TTC549 (cell line): ENCODE measurements around the gene CTNNA3.

Experiments
- FAIRE-seq: peaks from 2 replicates; lab custom pipeline; 2012; peaks lifted over from hg19 to GRCh38; lab: Jason Lieb, UNC

The CTNNA3 gene

GRCh38 chr10:67011480-67011879 lies 684.5 kb downstream of the CTNNA3 start:
- no peak for FAIRE-seq

DNA sequence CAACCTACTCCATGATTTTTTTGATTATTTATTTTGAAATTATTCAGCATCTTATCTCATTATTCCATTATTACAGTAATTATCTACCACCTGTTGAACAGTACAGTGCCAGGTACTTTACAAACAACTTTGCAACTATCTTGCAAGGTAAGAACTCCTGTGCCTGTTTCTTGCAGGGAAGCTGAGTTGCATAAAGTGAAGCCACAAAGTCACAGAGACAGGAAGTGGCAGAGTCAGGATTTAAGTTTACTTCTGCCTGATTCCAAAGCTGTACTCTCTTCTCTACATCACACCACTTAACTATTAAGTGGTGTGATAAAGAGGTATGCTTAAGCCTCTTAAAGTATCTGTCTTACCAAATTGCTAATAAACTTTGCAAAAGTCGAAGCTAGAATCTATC lies 690.0 kb downstream of the CTNNA3 start:
- no peak for FAIRE-seq

DNA sequence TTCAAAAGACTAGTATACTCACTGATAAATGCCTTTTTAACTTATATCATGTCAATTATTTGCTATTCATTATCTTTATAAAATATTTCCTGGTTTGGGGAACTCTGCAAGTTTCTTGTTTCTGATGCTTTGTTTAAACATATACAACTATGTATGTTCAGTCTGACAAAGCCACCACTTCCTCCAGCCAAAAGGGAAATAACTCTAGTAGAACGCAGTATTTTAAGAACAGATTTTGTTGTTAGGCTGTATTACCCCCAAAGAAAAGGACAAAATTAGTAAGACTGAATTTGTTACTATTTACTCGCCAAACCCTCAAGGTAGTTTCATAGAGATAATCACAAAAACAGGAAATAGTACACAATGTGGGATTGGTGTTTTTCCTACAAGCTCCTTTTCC lies 691.3 kb downstream of the CTNNA3 start:
- FAIRE-seq = no peak

DNA sequence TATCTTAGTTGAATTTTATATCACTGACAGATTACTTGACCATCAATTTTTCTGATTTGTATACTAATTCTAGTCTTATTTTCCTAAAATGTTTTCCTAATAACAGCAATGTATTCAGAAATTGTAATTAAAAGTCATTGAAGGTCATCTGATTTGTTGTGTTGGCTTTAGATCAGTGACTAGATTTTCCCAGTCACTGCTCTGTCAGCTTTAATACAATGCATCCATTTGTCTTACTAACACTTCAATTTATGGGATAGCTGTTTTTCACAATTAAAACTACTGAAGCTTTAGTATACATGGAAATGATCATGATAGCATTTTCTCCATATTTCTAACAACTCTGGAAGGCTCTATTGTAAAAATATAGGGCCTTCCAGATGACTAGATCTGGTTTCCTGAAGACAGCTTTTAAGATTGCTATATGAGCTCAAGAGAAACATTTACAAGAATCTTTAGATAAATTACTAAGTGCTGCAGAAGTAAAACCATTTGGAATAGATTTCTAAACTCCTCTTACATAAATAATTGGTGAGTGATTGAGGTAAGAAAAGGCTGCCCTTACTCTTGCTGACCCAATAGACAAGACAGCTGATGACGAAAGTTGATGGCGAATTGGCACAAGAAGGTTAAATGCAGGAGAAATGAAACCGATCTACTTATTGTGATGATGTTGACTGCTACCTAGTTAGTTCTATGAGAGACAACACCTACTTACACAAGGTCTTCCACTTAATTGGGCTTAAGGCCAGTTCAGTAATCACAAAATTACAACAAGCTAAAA lies 696.0 kb downstream of the CTNNA3 start:
- FAIRE-seq = no peak

DNA sequence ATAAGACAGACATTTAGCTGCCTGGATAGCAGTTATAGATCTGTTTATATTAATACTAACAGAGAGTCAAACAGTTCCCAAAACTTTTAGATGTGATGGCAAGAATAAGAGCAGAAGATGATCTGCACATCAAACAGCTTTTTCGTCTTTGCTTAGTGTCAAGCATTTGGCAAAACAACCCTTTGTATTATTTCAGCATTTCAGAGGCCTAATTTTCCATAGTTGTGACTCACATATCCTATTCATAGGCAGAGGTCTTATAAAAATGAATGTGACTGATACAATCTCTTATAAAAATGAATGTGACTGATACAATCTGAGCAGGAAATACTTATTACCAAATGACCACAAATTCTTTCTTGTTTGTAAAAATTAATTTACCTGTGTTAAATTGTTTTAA lies 699.0 kb downstream of the CTNNA3 start:
- FAIRE-seq = no peak

GRCh38 chr10:66990143-66990830 lies 705.7 kb downstream of the CTNNA3 start:
- FAIRE-seq = no peak

GRCh38 chr10:66983475-66983818 lies 712.5 kb downstream of the CTNNA3 start:
- FAIRE-seq = no peak

DNA sequence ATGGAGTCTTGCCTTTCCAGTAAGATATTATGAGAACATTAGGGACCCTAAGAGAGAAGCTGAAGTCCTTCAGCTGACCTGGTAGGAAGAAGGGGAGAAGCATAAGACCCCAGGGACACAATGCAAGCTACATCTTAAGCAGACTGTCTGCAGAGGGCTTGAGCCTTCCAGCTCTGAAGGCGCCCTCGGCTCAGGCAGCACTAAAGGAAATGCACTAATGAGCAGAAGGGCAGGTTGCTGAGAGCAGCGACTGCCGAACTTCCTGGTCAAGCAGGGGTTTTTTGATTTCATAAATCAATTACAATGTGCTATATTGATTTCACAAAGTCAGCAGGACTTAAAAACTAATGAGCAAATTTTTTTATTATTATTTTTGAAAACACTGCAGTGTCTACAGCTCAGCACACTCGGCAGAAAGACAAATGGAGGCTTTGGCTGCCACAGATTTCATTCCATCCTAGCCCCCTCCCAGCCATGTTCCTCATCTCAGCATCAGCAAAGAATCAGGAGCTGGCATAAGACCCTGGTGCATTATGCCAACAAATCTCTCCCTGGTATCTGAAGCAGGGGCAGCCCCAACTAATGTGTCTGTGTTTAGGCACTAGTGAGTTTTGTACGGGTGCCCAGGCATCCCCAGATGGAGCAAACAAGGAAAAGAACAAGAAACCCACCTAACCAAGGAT lies 713.1 kb downstream of the CTNNA3 start:
- no peak for FAIRE-seq

- no peak for FAIRE-seq
Measured at GRCh38 chr10:66982053-66982420, 714.0 kb downstream of the CTNNA3 start.

DNA sequence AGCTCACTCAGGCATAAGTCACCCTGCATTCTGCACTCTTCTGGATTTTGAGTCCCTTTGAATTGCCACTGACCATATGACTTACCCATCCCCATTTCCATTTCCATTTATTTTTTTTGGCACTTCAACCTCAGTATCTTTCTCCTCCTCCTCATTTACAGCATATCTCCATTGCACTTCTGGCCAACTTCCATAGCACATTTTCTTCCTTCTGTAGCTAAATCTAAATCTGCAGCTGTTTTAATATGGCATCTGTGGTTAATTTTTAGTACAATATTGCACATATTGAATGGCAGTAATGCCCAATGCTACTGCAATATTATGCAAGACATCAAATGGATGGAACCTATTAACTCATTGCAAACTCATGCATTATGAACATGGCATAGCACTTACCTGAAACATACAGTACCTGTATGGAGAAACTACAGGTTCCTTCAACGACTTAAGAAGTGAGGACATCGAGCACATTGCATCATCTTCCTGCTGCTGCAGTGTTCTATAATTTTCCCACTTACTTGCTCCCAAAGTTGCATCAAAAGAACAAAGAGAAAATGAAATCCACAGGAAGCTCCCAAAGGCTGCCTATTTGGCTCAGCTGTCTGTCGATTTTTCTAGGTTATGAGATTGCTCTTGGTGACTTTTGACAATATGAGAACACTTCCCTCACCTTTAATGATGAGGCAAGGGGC lies 714.5 kb downstream of the CTNNA3 start:
- no peak for FAIRE-seq

DNA sequence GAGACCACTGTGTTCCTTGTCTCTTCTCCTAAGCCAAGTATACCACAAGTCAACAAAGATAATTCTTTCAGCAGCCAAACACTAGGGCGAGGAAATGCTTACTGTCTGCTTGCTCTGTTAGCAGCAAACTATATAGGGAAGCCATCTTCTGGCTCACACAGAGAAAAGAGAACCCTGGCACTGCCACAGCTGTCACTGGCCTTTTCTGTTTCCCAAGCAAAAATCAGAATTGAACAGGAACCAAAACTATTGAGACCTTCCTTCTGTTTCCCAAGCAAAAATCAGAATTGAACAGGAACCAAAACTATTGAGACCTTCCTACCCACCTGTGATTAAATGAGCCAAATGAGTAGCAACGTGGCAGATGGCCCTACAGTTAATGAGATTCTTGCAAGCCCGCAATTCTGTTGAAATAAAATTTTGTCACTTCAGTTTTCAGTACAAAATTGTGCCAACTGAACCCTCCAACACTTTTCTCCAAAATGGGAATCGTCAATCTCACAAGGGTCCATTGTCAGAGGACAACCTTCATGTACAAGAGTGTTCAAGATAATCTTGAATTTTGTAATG lies 715.7 kb downstream of the CTNNA3 start:
- no peak for FAIRE-seq

- no peak for FAIRE-seq
Measured at GRCh38 chr10:66964946-66965345, 731.0 kb downstream of the CTNNA3 start.

GRCh38 chr10:66958466-66958865 lies 737.5 kb downstream of the CTNNA3 start:
- FAIRE-seq = no peak

- no peak for FAIRE-seq
Measured at GRCh38 chr10:66951896-66952295, 744.1 kb downstream of the CTNNA3 start.

DNA sequence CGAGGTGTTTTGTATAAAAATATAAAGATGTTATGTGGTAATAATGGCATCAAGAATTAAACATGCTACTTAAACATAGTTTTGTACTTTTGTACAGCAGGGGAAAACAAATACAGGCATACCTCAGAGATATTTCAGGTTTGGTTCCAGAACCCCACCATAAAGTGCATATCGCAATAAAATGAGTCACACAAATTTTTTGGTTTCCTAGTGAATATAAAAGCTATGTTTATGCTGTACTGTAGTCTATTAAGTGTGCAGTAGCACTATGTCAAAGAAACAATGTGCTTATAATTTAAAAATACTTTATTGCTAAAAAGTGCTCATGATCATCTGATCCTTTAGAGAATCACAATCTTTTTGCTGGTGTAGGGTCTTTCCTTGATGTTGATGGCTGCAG lies 752.4 kb downstream of the CTNNA3 start:
- FAIRE-seq = no peak

GRCh38 chr10:66942407-66942806 lies 753.6 kb downstream of the CTNNA3 start:
- FAIRE-seq = no peak

- FAIRE-seq = no peak
Measured at GRCh38 chr10:66941491-66941890, 754.5 kb downstream of the CTNNA3 start.

GRCh38 chr10:66940965-66941364 lies 755.0 kb downstream of the CTNNA3 start:
- FAIRE-seq = no peak

DNA sequence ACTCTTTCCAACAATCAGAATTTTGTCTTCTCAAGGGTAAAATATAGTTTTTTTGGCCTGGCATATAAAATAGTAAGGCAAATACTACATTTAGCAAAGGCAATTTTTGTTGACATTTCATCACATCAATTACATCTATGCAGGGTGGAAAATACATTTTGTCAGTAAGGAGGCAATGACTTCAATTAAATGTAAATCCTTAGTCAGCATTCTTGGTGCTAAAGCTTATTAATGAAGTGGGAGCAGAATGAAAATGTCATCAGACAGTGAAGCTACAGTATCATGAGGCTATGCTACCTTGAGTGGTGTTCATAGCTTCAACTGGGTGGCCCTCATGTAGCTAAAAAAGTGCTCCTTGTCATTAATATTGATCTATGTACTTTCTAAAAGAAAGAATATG lies 761.3 kb downstream of the CTNNA3 start:
- no peak for FAIRE-seq

DNA sequence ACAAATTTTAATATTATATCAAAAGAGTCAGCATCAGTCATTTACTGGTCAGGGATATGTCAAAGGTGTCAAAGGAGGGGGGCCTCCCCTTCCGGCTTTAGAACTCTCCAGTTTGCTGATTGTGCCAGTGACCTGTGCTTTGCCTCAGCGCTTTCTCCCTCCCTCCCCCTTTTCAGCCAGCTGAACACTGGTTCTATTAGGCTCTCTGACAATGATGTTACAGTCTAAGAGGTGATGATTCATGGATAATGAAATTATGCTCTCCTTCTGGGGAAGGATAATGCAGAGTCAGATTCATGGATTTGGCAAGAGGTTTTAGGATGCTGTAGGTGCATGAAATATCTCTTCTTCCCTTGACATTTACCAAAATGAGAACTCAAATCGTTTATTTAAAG lies 764.0 kb downstream of the CTNNA3 start:
- no peak for FAIRE-seq

DNA sequence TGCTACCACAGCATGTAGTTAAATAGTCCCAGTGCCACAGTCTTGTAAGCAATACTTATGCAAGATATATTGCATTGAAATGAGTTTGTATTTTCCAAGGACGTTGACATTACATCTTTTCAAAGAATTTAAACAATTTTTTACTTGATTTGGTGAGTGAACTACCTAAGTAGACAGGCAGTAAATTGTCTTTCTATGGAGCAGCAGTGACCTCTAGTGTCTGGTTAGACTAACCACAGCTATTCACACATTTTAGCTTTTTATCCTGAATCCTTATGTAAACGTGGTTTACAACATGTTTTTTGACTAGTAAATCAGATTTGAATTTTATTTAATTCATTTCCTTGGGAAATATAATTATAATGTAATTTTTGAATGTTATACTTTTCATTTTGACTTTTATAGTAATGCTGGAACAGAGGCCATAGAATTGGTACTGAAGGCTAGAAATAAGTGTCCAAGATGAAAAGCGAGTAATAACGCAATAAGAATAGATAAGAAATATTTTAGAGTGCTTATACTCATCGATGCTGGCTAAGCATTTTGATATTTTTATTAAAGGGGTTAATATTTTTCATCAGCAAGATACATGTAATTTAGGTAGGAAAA lies 764.6 kb downstream of the CTNNA3 start:
- peak; percentile 91 for FAIRE-seq

GRCh38 chr10:66929375-66929774 lies 766.6 kb downstream of the CTNNA3 start:
- FAIRE-seq = no peak
